Stromal cell of bone marrow (primary cell): ENCODE data around the gene CCDC85B.
"Not testable (repeated sequence)": the region's sequence is repeated elsewhere in the genome, so short reads cannot be mapped to it uniquely, and the experiment has no call there.

Experiments used
- DNase-seq: peaks from one replicate; pipeline ENCODE4 v3.0.0-alpha.2; 2012; ENCODE audit warnings: low read depth

CCDC85B gene

GRCh38 chr11:65890324-65891218, at the start of gene CCDC85B:
Gene CCDC85B, plus strand, starts transcription at chr11:65890673. Its CDS starts 111 bp downstream, at chr11:65890784.
- DNase-seq = peak; percentile 95

- DNase-seq = no peak
Observed at GRCh38 chr11:65842144-65842543, 48.3 kb upstream of the CCDC85B start.

GRCh38 chr11:65843811-65844210, 46.7 kb upstream of the CCDC85B start:
- no peak for DNase-seq

- no peak for DNase-seq
Observed at GRCh38 chr11:65844231-65844872, 46.1 kb upstream of the CCDC85B start.

- no peak for DNase-seq
Observed at GRCh38 chr11:65847746-65848145, 42.7 kb upstream of the CCDC85B start.

- DNase-seq = not testable (repeated sequence)
Observed at GRCh38 chr11:65848693-65849092, 41.8 kb upstream of the CCDC85B start.

GRCh38 chr11:65849366-65849765, 41.1 kb upstream of the CCDC85B start:
- no peak for DNase-seq

GRCh38 chr11:65849771-65850216, 40.7 kb upstream of the CCDC85B start:
- DNase-seq = no peak

GRCh38 chr11:65850217-65851082, 40.0 kb upstream of the CCDC85B start:
- no peak for DNase-seq

GRCh38 chr11:65851083-65851579, 39.3 kb upstream of the CCDC85B start:
- DNase-seq = no peak

- no peak for DNase-seq
Observed at GRCh38 chr11:65851811-65852507, 38.5 kb upstream of the CCDC85B start.

GRCh38 chr11:65852508-65853245, 37.8 kb upstream of the CCDC85B start:
- DNase-seq = no peak

GRCh38 chr11:65853246-65853979, 37.1 kb upstream of the CCDC85B start:
- DNase-seq = no peak

GRCh38 chr11:65854161-65854592, 36.3 kb upstream of the CCDC85B start:
- no peak for DNase-seq

- no peak for DNase-seq
Observed at GRCh38 chr11:65854852-65855837, 35.3 kb upstream of the CCDC85B start.

GRCh38 chr11:65855927-65856363, 34.5 kb upstream of the CCDC85B start:
- no peak for DNase-seq

- DNase-seq = no peak
Observed at GRCh38 chr11:65856689-65857499, 33.6 kb upstream of the CCDC85B start.

- no peak for DNase-seq
Observed at GRCh38 chr11:65857500-65857852, 33.0 kb upstream of the CCDC85B start.
